Muscle of back (tissue), 11 donors: ENCODE measurements around the gene IFNA17. TPM values are rescaled to one million over a fixed set of nuclear protein-coding genes. Genes with fewer than 3 reads are reported as not detected.
"Not testable (repeated sequence)": the region's sequence is repeated elsewhere in the genome, so short reads cannot be mapped to it uniquely, and the experiment has no call there.

Experiments
- DNase-seq, 3 donors: peaks; one replicate each; pipeline versions ENCODE4 v3.0.0 to v3.0.0-alpha.2; 2013
- polyA plus RNA-seq, 10 donors: library from polyadenylated mRNA; unstranded; fragments of 120-200 nt; gene quantifications; one replicate each; pipeline ENCODE4 v1.2.1, GENCODE V29; 2013; ENCODE audit not compliant: insufficient read length in 10 of 10

The IFNA17 gene
- polyA plus RNA-seq, 10 donors = not detected

GRCh38 chr9:21212160-21212559, 15.9 kb downstream of the IFNA17 start:
- not testable (repeated sequence) for DNase-seq

DNA sequence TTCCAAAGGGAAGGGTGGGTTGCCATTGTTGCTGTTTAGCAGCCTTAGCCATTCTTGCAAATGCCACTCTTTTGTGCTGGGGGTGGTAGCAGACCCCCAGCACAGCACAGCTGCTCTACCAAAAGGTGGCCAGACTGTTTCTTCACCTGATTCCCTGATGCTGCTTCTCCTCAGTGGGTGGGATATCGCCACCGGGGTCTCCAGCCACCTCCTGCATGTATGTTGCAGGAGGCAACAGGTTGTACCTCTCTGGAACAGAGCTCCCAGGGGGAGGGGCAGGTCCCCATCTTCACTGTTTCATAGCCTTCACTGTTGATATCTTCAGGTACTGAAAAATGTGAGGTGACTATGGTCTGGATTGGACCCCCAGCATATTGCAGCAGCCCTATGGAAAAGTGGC, 17.2 kb downstream of the IFNA17 start:
- DNase-seq = not testable (repeated sequence)

GRCh38 chr9:21210311-21210710, 17.7 kb downstream of the IFNA17 start:
- DNase-seq = no peak

GRCh38 chr9:21207043-21207442, 21.0 kb downstream of the IFNA17 start, which contains the start of gene IFNA10:
TSS of gene IFNA10 (minus strand) at chr9:21207143. CDS start at chr9:21207097, 46 bp downstream.
- DNase-seq = not testable (repeated sequence)

DNA sequence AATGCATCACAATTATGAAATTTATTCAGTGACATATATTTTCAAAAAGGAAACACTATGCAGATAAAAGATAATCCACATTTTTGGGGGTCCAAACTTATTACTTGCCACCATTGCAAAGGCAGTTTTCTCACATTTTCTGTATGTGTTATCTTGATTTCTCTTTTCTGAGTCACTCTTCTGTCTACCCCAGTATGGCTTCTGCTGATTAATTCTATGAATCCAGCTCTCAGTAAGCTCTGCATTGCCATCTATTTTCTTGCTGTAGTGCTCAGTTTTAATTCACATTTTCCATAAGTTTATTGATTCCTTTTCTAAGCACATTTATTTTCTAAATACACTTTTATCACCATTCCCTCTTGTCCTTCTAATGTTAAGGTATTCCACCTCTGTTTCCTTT, 22.8 kb downstream of the IFNA17 start:
- DNase-seq = no peak

GRCh38 chr9:21202105-21202504, 25.9 kb downstream of the IFNA17 start, which contains the start of gene IFNA7:
TSS of gene IFNA7 (minus strand) at chr9:21202205. CDS start at chr9:21202165, 40 bp downstream.
- not testable (repeated sequence) for DNase-seq

- DNase-seq = peak in 1 of 3 donors; percentile 4
These were observed 32.9 kb downstream of the IFNA17 start for GRCh38 chr9:21194867-21195776.

- DNase-seq = not testable (repeated sequence)
These were observed 40.5 kb downstream of the IFNA17 start, which contains the start of gene IFNA4 for GRCh38 chr9:21187487-21187886. TSS of gene IFNA4 (minus strand) at chr9:21187587. CDS start at chr9:21187531, 56 bp downstream.

DNA sequence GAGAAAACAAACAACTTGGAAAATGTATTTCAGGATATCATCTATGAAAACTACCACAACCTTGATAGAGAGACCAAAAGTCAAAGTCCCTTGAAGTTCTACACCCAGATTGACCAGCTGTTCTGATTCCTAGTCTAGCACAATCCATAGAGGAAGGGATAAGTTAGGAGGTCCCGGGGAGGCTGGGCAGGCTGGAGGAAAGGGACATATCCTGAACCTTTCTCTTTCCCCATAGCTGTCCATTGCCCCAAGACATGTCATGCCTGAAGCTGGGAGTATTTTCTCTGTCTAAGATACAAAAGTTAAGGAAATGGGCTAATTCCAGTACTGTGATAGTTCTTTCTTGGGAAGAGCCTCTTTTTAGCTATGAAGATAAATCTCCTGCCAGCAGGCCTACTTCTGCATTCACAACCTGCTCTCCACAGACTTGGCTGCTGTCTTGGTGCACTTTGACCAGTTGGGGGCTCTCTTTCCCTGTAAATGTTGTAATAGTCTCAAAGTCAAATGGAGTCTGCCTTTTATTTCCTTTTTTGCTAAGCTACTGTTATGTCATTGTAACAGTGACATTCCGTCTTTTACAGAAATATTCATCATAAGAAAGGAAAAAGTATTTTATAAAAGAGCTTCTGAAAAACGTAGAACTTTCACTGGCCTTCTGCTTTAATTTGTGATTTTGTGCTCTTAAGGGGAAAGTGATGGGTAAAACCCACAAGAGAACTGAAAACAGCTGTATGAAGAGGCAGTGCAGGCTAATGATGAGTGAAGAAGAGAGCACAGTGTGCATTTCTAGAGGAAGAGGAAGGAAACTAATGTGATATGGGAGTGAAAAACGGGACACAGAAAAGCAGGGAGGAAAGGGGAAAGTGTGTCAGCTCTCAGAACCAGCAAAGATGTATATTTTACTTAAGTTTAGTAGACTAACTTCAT, 44.9 kb downstream of the IFNA17 start:
- DNase-seq = peak in 1 of 3 donors; percentile 6

Other genes starting within 250 kb of the IFNA17 start
- 1 to 10 TPM; 1.2 to 3.4 (median 2.1) TPM for gene HACD4, start 196.6 kb downstream of the IFNA17 start, polyA plus RNA-seq
- not detected for gene IFNB1, start 150.3 kb downstream of the IFNA17 start, polyA plus RNA-seq
- gene IFNW1, start 86.4 kb downstream of the IFNA17 start, polyA plus RNA-seq = not detected
- not detected for gene IFNA21, start 61.6 kb downstream of the IFNA17 start, polyA plus RNA-seq
- not detected for gene IFNA4, start 40.6 kb downstream of the IFNA17 start, polyA plus RNA-seq
- not detected for gene IFNA7, start 26.0 kb downstream of the IFNA17 start, polyA plus RNA-seq
- not detected for gene IFNA10, start 21.1 kb downstream of the IFNA17 start, polyA plus RNA-seq
- gene IFNA16, start 10.9 kb downstream of the IFNA17 start, polyA plus RNA-seq = not detected
- gene IFNA14, start 11.8 kb upstream of the IFNA17 start, polyA plus RNA-seq = not detected
- not detected for gene IFNA5, start 77.1 kb upstream of the IFNA17 start, polyA plus RNA-seq
- 10 to 100 TPM; 21.1 to 29.9 (median 25.3) TPM for gene KLHL9, start 107.2 kb upstream of the IFNA17 start, polyA plus RNA-seq
- gene IFNA6, start 122.7 kb upstream of the IFNA17 start, polyA plus RNA-seq = not detected
- not detected for gene IFNA13, start 139.8 kb upstream of the IFNA17 start, polyA plus RNA-seq
- gene IFNA2, start 157.2 kb upstream of the IFNA17 start, polyA plus RNA-seq = not detected
- gene IFNA8, start 180.9 kb upstream of the IFNA17 start, polyA plus RNA-seq = not detected
- gene IFNA1, start 212.2 kb upstream of the IFNA17 start, polyA plus RNA-seq = not detected